NCI-H1105 (cell line): ENCODE data around the gene GPR179.
A peak's percentile ranks its signal among the peaks of the same experiment; 100 is the strongest.

ENCODE experiments used
- DNase-seq: peaks from one replicate; lab custom pipeline; 2025; lab: John Stamatoyannopoulos, UW

GPR179 gene

DNA sequence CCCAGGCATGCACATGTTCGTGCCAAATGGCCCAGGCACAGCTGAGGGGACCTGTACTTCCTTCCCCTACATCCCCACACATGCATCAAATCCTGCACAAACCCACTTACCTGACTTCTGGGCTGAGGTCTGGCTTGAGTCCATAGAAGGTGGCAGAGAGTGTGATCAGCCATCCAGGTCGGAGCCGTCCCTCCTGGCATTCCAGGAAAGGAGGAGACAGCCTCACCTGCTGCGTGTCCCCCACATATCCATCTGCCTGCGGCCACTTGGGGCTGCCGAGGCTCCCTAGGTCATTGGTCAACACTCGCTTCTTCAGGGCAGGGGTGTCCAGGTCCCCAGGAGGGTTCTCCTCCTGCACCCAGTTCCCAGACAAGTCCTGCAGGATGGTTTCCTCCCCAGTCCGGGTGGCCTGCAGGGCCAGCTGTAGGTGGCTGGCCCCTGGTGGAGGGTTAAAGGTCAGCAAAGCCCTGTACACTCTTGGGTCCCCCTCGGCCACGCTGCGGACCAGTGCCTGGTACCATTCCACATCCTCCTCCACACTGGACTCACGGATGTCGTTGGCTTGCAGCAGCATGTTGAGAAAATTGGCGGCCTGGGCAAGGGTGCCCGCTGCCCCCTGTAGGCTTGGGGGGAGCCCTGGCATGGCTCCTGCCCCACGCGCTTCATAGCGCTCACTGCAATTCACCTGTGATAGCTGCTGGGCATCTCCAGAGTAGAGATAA, 709 bp downstream of the GPR179 start:
- no peak for DNase-seq

DNA sequence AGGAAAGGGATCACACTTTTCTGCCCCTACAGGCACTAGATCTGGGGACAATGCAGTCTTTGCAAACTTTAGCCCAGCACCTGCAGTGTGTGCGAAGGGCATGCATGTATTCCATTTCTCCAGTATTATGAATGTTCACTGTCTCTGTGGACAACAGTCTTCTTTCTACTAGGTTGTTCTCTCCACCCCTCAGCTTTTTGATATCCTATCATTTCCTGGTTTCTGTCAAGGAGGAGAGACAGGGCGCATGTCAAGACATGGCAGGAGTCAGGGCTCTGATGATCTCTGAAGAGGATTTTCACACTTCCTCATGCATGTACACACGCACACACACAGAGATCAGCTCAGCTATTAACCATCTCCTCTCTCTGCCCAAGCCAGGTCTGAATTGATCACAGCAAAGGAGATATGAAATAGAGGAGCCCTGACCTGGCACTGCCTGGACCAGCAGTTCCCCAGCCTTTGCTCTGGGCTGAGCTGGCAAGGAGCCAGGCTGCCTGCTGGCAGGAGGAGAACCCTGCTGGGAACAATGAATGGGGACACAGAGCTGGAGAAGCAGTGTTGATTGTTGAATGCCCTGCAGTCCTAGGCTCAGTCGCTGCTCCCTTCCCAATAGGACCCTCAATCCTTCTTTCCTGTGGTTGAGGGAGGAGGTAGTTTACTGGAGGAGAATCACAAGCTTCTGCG, 2.6 kb downstream of the GPR179 start:
- peak; percentile 57 for DNase-seq

DNA sequence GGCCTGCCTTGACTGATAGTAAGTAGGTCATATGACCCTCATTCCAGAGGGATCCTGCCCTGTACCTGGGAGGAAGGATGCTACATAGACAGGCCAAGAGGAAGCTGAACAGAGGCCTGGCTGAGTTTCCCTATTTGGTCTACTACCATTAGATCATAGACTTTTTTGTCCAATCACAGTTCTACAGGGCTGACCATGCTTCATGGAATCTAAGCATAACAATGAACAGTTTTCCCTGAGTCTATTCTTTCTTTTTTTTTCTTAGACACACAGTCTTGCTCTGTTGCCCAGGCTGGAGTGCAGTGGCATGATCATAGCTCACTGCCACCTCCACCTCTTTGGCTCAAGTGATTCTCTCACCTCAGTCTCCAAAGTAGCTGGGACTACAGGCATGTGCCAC, 3.9 kb downstream of the GPR179 start:
- no peak for DNase-seq

DNA sequence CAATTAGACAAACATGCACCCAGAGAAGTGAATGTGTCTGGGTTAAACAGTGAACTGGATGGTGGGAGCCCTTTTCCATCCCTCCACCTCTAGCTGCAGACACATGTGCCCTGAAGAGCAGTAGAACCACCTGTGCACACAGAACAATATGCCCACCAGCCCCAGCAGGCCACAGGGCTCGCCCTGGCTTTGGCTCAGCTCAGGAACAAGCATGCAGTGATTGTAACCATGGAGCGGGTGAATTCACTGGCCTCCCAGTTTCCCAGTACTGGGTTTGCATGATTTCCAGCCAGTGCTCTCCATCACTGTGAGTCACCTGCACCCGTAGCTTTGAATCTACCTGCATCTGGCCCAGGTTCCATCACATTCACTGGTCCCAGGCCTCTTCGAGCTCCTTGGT, 5.2 kb downstream of the GPR179 start:
- no peak for DNase-seq

DNA sequence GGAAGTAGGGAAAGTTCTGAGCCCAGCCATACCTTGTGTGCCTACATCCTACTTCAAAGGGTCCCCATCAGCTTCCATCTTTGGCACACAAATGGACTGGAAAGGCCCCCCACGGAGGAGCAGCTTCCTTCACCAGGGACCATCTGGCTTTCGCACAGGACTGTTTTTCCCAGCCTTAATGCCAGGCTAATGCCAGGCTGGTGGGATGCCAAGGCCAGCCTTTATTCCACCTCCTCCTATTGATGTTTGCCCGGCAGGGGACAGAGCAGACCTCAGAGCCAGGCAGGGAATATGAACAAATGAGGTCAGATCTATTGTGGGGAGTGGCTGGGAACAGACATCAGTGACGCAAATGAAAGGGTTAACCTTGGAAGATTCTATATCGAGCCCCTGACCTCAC, 5.7 kb downstream of the GPR179 start:
- DNase-seq: no peak

DNA sequence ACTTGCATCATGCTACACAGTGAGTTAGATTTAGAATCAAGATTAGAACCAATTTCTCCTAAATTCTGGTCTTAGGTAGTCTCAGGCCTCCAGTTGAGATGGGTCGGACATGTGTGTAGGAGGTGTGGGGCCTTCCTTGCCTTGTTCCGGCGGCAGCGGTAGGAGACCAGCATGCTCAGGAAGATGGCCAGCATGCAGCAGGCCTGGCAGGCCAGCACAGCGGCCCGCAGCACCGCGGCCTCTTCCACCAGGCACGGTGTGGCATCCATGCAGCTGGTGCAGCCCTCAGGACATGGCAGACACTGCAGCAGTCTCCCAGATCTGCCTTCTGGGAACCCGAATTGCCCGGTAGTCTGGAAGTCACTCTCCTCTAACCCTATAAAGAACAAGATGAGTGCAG, 6.9 kb downstream of the GPR179 start:
- DNase-seq: no peak

DNA sequence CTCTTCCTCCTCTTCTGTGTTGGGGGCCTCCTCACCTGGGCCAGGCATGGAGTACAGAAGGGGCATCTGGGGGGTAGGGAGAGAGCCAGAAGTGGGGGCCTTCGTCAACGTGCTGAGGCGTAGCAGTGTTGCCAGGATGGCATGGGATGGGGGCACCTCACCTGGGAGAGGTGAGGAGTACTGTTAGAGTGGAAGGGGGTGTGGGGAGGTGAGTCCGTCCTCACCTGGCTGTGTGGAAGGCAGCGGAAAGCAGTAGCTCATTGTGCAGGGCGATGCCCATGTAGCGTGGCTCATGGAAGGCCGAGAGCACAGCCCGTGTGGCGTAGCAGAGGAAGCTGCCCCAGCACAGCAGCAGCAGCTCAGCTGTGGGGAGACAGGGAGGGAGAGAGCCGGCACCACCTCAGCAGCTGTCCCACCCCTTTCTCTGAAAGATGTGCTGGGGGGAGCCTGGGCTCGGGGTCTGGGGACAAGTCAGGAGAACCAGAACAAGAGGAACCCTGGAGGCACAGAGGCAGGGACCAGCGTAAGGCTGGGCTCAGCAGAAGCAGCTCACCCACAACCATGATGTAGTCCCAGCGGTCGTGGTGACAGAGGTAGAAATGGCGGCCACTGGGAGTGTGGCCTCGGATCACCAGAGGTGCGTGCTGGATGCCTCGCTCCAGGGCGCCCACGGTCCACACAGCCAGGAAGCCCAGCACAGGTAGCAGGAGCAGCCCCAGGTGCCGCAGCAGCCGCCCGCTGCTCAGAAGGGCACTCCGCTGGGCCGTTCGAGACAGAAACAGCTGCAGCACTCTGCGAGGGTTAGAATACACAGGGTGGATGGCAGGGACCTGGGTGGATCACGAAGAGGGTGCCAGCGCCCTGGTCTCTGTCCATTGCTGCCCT, 9.0 kb downstream of the GPR179 start:
- no peak for DNase-seq

DNA sequence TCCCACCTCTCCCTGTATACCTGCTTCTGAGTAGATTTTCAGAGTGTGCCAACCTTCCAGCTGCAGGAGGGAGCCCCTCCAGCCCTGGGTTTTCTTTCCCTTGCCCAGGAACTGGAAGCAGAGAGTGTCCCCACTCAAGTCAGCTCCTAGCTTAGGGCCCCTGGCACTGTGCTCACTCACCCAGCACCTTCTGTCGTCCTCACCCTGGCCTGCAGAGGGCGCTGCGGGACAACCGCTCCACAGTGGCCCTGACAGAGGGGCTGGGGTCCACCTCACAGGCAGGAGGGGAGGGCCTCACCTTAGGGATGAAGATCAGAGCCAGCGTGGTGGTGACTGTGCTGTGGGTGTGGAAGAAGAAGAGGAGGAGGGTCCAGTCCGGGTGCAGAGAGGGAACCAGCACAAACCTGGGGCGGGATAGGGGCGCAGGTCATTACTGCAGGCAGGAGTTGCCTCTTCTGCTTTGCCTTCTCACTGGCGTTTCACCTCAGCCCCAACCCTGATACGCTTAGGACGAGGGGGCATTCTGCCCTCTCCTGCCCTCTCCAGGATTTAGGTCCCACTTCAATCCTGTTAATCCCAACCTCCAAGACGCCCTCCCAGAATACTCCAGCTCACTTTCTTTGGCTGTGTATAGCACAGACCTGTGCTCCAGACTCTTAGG, 10.0 kb downstream of the GPR179 start:
- peak; percentile 31 for DNase-seq

DNA sequence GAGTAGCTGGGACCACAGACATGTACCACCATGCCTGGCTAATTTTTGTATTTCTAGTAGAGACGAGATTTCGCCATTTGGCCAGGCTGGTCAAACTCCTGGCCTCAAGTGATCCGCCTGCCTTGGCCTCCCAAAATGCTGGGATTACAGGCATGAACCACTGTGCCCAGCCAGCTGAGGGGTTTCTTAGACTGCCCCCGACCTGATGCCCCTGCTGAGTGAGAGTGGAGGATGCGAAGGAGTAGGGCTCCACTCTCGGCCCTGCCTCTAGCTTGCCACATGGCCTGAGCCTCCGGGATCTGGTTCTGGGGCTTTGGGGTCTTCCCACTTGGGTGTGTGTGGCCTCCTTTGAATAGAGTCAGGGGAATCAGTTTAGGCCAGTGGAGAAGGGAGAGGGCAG, 11.0 kb downstream of the GPR179 start:
- no peak for DNase-seq

DNA sequence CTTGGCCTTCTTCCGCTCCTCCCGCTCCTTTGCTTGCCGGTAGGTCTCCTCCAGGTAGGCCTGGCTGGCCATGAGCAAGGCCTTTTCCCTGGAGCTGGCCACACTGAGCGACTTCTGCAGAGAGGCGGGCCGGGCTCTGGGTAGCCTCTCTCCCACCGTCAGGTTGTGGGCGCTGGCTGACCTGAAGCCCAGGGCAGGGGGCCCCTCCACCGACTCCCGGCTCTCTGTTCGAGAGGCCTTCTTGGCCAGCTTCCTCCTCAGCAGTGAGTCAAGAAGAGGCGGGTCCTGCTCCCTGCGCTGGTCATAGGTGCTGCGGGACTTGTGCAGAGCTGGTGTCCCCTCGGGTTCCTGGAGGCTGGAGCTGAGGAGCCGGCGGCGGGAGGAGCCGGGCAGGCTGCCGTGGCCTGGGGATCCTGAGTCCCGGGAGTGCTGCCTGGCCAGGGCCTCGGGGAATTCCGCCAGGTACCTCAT, 12.8 kb downstream of the GPR179 start:
- DNase-seq: no peak

DNA sequence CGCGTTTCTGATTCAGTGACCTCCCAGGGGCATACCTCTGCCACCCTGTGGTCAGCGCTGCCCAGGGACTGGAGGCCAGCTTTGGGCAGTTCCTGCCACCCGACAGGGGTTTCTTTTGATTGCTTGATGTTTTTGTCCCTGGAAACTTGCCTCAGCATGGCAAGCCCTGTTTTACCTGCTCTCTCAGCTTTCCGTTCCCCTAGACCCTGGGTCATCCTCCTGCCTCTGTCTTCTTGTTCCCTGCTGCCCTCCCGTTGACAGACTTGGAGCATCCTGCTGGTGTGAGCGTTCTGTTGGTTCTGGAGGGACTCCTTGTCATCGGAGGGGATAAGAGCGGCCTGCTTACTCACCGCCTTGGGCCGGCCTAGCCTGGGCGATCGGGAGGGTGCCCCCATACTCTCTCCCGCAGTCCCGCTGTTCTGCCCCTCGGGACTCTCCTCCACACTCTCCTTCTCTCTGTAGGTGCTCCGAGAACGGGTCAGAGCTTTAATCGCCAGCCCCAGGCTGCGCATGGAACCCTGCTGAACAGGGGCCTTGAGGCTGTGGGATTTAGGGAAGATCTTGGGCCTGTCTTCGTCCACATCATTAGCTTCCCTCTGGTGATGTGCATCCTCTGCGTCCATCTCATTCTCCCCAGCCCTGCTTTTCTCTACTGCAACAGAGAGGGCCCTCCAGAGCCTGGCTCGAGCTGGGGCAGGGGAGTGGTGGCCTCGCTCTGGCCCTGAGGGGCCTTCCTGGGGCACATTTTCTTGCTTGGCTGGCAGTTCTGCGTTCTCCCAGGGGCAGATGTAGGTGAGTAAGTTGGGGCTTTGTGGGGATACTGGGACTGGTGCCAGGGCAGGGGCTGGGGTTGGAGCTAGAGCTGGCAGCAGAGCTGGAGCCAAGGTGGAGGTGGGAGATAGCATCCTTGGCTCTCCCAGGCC, 13.7 kb downstream of the GPR179 start:
- DNase-seq: no peak

DNA sequence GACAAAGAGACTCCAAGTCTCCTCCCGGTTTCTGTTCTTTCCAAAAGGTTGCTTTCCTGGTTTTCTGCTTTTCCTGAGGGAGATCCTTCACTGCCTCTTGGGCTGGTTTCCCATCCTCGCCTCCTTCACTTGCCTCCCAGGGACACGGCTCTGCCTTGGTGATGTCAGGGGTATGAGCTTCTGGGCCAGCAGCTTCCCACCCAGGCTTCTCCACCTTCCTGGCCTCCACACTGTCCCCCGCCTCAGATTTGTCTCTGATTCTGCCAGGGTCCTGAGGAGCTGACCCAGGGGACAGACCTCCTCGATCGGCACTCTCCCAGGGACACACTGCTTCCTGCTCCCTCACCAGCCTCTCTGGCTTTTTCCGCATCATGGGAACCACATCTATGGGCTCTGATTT, 14.5 kb downstream of the GPR179 start:
- DNase-seq: no peak

DNA sequence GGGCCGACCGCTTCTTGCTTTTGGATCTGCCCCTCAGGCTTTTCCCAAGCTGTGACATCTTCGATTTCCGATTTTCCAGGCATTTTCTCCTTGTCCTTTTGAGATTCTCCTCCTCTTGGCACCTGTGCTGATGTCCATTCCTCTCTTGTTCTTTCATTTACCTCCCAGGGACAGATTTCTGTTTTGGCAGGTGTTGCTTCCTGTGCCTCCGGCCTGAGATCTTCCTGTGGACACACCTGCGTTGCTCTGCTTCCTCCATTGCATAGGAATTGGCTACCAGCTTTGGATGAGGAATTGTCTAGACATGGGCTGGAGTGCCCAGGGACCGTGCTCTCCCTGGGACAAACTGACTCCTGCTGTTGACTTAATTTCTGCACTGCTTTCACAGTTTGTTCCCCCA, 15.1 kb downstream of the GPR179 start:
- DNase-seq: no peak

DNA sequence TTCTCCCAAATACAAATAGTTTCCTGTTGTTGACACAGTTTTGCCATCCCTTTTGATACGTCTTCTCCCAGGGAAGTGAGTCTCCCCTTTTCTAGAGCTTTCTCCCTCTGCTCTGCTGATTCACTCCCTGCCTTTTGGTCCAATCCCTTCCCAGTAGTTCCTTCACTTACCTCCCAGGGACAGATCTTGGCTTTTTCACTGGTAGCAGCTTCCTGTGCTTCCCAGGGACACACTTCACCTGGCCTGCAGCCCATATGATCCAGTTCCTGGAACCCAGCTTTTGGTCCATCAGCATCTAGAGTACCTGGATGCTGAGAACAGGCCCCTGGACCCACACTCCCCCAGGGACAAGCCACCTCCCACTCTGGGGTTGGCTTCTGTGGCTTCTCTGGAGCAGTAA, 15.8 kb downstream of the GPR179 start:
- no peak for DNase-seq

DNA sequence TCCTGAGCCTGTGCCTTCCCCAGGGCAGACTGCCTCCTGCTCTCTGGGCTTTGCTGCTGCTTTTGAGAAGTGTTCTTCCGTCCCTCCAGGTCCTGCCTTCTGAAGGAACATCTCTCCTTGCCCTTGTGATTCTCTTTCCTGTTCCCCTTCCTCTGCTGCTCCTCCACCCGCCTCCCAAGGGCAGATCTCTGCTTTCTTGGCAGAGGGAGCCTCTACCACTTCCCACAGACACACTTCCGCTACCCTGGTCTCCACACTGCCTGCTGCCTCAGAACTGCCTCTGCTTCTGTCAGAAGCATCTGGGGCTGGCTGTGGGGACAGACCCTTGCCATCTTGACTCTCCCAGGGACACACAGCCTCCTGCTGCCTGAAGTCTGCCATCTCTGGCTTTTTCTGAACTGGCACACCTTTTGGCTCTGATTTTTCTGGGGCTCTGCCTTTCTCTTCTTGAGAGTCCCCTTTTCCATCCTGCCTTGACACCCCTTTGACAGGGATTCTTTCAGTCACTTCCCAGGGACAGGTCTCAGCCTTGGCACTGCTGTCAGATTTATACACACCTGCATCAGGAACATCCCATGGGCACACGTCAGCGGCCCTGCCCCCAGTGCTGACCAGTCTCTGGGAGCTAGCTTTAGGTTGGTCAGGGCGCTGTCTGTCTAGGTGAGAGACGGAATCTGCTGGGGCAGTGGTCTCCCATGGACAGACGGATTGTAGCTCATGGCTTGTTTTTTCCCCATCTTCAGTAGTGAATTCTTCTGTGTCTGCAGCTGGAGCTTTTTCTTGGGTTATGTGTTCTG, 16.6 kb downstream of the GPR179 start:
- DNase-seq: no peak

DNA sequence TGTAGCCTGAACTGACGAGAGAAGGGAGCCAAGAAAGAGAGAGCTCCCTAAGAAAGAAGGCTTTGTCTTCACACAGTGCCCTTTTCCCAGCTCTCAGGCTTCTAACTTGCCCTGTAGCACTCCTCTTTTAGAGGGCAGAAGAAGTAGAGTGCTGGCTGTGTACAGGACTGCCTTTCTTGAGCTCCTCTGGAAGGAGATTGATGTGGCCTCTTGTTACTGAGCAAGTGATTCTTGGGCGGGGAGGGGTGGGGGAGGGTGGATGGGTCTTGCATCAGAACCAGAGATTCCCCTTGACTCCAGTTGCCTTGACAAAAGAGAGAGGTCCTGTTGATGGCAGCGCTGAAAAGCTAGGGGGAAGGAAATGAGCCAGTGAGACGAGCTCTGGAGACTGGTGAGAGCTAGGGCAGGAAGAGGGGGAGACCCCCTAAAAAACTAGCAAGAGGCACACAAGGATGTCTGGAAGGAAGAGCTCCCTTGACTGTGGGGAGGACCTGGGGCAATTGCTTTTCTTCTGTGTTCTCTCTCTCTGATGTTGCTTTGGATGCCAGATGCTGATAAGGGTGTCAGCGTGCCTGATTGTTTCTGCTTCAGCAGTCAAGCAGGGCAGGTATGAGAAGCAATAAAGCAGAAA, 18.4 kb downstream of the GPR179 start:
- DNase-seq: no peak

DNA sequence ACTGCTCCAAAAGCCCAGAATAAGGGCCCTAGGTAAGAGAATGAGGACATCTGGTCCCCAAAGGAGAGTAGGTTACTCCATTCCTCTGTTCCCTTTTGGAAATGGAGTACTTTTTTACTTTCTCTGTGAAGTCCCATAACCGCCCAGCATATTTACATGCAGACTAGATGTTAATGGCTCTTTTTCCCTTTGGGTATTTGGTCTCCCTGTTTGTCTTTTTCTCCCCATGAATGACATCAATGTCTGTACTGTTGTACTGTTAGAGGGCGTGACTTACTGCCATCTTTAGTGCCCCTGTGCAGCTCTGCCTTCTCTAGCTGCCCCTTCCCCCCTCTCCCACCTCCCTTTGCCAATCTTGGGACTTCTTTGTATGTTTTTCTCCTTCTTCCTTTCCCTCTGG, 19.0 kb downstream of the GPR179 start:
- no peak for DNase-seq

DNA sequence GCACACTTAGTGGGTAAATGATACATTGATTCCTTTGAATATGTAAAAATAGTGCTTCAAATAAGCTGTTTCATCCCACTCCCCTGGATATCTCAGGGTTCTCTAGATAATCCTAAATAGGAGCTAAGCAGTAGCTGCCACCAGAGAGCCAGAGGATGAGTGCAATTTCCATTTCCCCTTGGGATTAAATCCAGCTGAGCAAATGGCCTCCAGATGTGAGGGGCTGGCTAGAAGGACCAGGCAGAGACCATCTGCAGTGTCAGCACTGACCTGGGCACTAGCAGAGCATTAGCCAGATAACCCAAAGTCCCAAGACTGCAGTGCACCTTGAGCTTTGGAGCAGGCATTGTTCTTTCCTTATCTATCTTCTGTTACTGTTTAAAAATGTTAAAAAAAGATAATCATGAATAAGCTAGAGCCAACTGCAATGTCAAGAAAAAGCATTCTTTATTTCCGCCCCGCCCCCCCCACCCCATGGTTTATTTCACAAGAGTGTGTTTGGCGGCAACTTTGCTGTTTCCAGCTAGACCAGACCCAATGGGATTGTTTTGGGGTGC, 19.5 kb downstream of the GPR179 start:
- DNase-seq: no peak

DNA sequence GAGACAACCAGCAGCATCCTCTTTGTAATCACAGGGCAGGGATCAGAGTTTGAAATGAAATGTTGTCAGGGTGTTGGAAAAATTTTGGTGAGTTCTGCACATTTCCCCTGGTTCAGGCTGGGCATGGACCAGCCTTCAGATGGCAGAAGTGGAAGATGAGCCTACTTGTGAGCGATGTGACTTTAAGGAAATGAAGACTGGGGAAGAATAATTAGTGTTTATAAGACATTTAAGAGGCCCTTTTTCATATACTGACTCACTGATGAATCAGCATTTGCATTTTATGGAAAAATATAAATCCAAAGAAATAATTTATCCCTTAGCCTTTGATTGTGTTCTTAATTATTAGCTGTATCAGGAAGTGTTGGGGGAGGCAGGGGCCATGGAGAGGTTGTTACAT, 20.9 kb downstream of the GPR179 start:
- DNase-seq: no peak
